Panc1 (cell line): ENCODE data around the gene MECR.

Experiments
- REST ChIP-seq, 2 experiments: IDR thresholded peaks; 2 replicates each; pipeline ENCODE4 v1.6.1; 2011 to 2012; ENCODE audit warnings: low read depth in 2 of 2, control low read depth in 1 of 2, low read length in 1 of 2, mild to moderate bottlenecking in 1 of 2, moderate library complexity in 1 of 2; ENCODE audit not compliant: insufficient read depth in 1 of 2
- SIN3A ChIP-seq: IDR thresholded peaks from 2 replicates; pipeline ENCODE4 v1.6.1; 2012; ENCODE audit warnings: low read depth, mild to moderate bottlenecking, low read length, moderate library complexity, borderline replicate concordance; ENCODE audit not compliant: insufficient read depth
- TF ChIP-seq, protein P1 (sequence below): fragments of 450-650 bp; IDR thresholded peaks from 2 replicates; pipeline ENCODE4 v1.5.1; 2017; ENCODE audit warnings: mild to moderate bottlenecking

DNA sequence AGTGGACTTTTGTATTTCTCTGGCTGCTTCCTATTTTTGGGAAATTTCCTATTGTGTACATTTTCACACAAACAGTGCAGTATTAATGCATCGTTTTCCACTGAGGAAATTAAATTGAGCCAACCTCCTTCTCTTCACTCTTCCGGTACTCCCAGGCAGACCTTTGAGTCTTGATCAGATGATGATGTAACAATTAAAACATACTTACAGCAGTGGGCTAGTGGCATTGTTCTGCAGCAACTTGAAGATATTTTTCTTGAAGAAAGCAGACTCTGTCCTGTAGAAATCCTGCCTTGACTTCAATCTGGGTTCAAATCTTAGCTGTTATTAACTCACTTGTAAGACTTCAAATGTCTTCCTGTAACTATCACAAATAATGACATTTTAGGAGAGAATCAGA lies 88.0 kb downstream of the MECR start:
- TF ChIP-seq, protein P1, sequence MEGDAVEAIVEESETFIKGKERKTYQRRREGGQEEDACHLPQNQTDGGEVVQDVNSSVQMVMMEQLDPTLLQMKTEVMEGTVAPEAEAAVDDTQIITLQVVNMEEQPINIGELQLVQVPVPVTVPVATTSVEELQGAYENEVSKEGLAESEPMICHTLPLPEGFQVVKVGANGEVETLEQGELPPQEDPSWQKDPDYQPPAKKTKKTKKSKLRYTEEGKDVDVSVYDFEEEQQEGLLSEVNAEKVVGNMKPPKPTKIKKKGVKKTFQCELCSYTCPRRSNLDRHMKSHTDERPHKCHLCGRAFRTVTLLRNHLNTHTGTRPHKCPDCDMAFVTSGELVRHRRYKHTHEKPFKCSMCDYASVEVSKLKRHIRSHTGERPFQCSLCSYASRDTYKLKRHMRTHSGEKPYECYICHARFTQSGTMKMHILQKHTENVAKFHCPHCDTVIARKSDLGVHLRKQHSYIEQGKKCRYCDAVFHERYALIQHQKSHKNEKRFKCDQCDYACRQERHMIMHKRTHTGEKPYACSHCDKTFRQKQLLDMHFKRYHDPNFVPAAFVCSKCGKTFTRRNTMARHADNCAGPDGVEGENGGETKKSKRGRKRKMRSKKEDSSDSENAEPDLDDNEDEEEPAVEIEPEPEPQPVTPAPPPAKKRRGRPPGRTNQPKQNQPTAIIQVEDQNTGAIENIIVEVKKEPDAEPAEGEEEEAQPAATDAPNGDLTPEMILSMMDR, result no peak
- TF ChIP-seq REST (IDR thresholded peaks at IDR 0.05; ENCODE audit: insufficient read depth in 1 of 2, low read depth in 2 of 2, low read length in 1 of 2) (no peak), SIN3A (no peak)
